ENCODE data around the gene ANKRD52. TPM values are rescaled to one million over a fixed set of nuclear protein-coding genes. Genes with fewer than 3 reads are reported as not detected.

The ANKRD52 gene
- 25.7 TPM for total RNA-seq

GRCh38 chr12:56258068-56258819, at the start of gene ANKRD52:
Gene ANKRD52 (minus strand): TSS chr12:56258384. CDS start chr12:56258269, 115 bp downstream.

GRCh38 chr12:56299853-56300643, 41.9 kb upstream of the ANKRD52 start, which contains the start of gene CS:
Gene CS (minus strand): TSS chr12:56300330. CDS start chr12:56300201, 129 bp downstream.

DNA sequence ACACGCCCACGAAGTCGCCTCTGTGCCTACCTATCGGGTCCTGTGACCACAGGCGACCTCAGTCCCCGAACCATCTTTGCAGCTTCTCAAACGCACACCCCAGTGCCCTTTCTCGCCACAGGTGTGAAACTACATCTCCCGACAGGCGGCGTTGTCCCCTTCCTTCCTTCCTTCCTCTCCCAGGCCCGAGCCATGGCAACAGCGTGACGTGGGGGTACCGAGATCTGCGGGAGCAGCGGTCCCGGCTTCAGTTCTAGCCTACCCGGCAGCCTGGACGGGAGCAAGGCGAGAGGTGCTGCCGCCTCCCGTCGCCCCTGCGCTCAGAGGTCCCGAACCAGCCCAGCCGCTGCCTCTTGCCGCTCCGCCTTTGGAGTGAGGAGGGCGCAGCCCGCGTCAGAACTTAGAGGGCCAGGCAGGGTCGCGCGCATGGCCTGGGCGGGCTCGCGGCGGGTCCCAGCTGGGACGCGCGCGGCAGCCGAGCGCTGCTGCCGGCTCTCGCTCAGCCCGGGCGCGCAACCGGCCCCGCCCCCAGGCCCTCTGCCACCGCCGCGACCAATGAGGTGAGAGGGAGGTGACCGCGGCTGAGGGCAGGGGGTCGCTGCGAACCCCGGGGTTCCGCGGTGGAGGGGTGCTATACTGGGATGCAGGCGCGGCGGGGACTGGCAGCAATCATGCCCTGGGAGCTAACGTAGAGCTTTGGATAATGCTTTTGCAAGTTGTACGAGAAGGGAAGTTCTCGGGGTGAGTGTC, 8.7 kb upstream of the ANKRD52 start, which contains the start of gene COQ10A:
Gene COQ10A (plus strand): TSS at position 250 of the 750 bp plus-strand sequence. CDS start 177 bp downstream, at position 427.

DNA sequence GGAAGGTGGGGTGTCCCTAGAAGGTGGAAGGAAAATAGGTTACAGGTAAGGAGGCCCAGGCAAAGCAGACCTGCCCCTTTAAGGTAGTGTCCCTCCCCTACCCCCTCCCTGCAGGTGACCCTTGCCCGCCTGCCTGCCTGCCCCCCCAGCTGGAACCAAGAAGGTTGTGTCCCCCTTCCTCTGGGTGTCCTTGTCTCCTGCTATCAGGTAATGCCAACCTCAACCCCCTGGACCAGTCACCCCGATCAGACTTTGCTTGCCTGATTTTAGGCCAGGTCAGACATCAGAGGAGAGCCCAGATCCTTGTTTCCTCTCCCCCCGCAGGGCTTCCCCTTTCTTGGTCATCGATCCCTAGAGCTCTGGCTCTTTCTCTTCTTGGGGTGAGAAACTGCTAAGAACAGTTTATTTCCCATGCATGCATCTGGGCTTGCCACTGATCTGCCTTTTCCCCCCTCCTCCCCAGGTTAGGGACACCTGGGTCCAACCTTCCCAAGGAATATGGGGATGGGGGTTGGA, 28.2 kb downstream of the ANKRD52 start, which contains the start of gene SLC39A5:
Gene SLC39A5 (plus strand): TSS at position 136 of the 516 bp plus-strand sequence. CDS start 1,224 bp downstream, outside the sequence.

DNA sequence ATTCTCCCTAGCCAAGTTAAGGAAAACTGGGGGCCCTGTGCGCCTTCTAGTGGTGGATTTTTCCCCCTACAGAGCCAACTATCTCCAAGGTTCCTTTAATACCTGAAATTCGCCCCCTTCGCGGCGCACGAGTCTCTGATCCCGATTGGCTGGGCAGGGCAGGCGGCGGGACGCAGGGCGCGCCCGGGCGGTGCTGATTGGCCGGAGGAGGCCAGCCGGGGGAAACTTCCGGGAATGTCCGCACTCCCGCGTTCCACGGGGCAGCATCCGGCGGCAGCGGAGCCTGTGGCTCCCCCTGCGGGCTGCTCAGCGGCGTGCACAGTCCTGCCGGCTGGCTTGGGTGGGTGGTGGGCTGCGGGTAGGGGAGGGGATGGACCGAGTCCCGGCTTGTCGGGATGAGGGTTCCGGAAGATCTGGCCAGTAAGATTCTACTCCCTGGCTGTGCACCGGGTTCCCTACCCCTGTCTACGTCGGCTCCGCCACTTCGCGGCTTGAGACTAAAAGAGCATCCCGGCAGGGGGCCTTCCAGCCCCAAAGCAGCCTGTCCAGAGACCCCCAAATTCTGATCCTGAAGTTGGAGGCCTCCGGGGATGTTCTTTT, 34.0 kb downstream of the ANKRD52 start, which contains the start of gene NABP2:
Gene NABP2 (plus strand): TSS at position 241 of the 600 bp plus-strand sequence. CDS start 515 bp downstream, outside the sequence.

GRCh38 chr12:56221757-56222530, 36.2 kb downstream of the ANKRD52 start, which contains the start of gene RNF41:
Gene RNF41 (minus strand): TSS chr12:56221922. CDS start chr12:56214047, 7,875 bp downstream.

DNA sequence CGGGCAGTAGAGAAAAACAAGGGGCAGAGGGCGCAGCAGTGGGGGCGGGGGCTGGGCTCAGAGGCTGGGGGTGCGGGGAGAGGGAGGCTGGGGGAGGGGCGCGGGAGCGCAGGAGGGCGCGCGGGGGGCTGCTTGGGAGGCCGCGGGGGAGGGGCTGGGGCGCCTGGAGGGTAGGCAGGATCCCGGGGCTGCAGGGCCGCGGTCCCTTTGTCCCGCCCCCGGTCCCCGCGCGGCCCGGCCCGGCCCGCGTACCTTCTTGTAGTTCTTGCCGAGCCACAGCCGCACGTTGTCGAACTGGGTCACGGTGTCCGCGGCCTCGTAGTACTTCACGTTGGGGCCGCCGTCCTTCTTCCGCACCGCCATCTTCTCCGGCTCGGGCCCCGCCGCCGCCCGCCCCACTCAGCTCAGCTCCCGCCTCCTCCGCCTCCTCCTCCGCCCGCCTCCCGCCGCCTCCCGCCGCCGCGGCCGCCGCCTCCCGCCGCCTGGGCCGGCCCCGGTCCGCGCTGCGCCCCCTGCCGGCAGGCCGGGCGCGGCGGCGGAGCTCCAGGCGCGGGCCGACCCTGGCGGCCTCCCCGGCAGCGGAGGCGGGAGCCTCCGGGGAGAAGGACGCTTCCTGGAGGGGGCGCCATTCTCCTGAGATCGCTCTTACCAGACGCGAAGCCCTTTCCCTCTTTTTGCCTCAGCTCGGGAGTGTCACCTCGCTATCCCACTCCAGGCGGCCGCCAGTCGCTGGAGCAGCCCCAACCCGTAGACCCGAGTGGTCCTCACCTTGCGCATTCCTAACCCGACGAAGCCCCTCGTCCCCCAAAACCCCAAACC, 68.9 kb downstream of the ANKRD52 start, which contains the start of gene SMARCC2:
Gene SMARCC2 (minus strand): TSS at position 385 of the 819 bp plus-strand sequence. CDS start 22 bp downstream, at position 363.

Other genes starting within 250 kb of the ANKRD52 start
- 6.0 TPM for gene IKZF4, start 237.3 kb downstream of the ANKRD52 start, total RNA-seq
- 280 TPM for gene RPS26, start 216.5 kb downstream of the ANKRD52 start, total RNA-seq
- gene ERBB3, start 178.2 kb downstream of the ANKRD52 start, total RNA-seq = 123 TPM
- 78.5 TPM for gene PA2G4, start 153.8 kb downstream of the ANKRD52 start, total RNA-seq
- gene RPL41, start 141.8 kb downstream of the ANKRD52 start, total RNA-seq = 1,889 TPM
- gene ZC3H10, start 140.1 kb downstream of the ANKRD52 start, total RNA-seq = 4.9 TPM
- 105 TPM for gene ESYT1, start 130.1 kb downstream of the ANKRD52 start, total RNA-seq
- 79.0 TPM for gene MYL6B, start 105.8 kb downstream of the ANKRD52 start, total RNA-seq
- 1,413 TPM for gene MYL6, start 100.0 kb downstream of the ANKRD52 start, total RNA-seq
- 119 TPM for gene SMARCC2, start 68.9 kb downstream of the ANKRD52 start, total RNA-seq
- 40.6 TPM for gene RNF41, start 36.5 kb downstream of the ANKRD52 start, total RNA-seq
- 22.0 TPM for gene NABP2, start 34.0 kb downstream of the ANKRD52 start, total RNA-seq
- 34.9 TPM for gene SLC39A5, start 28.3 kb downstream of the ANKRD52 start, total RNA-seq
- 15.4 TPM for gene COQ10A, start 8.6 kb upstream of the ANKRD52 start, total RNA-seq
- 150 TPM for gene CS, start 41.9 kb upstream of the ANKRD52 start, total RNA-seq
- 56.6 TPM for gene CNPY2, start 57.6 kb upstream of the ANKRD52 start, total RNA-seq
- gene PAN2, start 75.6 kb upstream of the ANKRD52 start, total RNA-seq = 73.3 TPM
- gene IL23A, start 80.5 kb upstream of the ANKRD52 start, total RNA-seq = not detected
- 133 TPM for gene STAT2, start 101.7 kb upstream of the ANKRD52 start, total RNA-seq
- not detected for gene APOF, start 104.5 kb upstream of the ANKRD52 start, total RNA-seq
- gene TIMELESS, start 191.0 kb upstream of the ANKRD52 start, total RNA-seq = 15.1 TPM
- gene MIP, start 196.3 kb upstream of the ANKRD52 start, total RNA-seq = not detected
- gene SPRYD4, start 210.2 kb upstream of the ANKRD52 start, total RNA-seq = 2.2 TPM
- gene GLS2, start 229.8 kb upstream of the ANKRD52 start, total RNA-seq = 2.2 TPM

Measured in metanephros (tissue), 1 donor.